Ovary (tissue), 3 donors: ENCODE data around the gene NPPC.

Experiments
- CTCF ChIP-seq, 3 donors: fragments of 450-650 bp in 2 of 3; fragments of 200-600 bp in 1 of 3; IDR thresholded peaks; one replicate each; pipeline versions ENCODE4 v1.5.1 to v1.8.0; 2016 to 2022; ENCODE audit warnings: antibody characterized with exemption in 3 of 3, mild to moderate bottlenecking in 1 of 3
- EP300 ChIP-seq: sonication (generic); formaldehyde crosslinking; IDR thresholded peaks from one replicate; pipeline ENCODE4 v1.6.1; 2017; ENCODE audit warnings: antibody characterized with exemption
- POLR2A ChIP-seq: fragments of 450-650 bp; IDR thresholded peaks from one replicate; pipeline ENCODE4 v1.6.1; 2017; ENCODE audit warnings: antibody characterized with exemption, mild to moderate bottlenecking, moderate library complexity
- donor health status: DM: no; HTN: no; CAD: no.

- TF ChIP-seq CTCF (IDR thresholded peaks at IDR 0.05) (no peak), POLR2A (no peak), EP300 (no peak)
Observed at GRCh38 chr2:231919341-231920035, 6.7 kb downstream of the NPPC start.
